ENCODE data around the gene CCDC148. TPM values are rescaled to one million over a fixed set of nuclear protein-coding genes. Genes with fewer than 3 reads are reported as not detected.
"Not testable (repeated sequence)": the region's sequence is repeated elsewhere in the genome, so short reads cannot be mapped to it uniquely, and the experiment has no call there.

Gene CCDC148
- total and polyA plus RNA-seq, 2 donors from 2014 or later = 6.6 to 21.0 TPM

DNA sequence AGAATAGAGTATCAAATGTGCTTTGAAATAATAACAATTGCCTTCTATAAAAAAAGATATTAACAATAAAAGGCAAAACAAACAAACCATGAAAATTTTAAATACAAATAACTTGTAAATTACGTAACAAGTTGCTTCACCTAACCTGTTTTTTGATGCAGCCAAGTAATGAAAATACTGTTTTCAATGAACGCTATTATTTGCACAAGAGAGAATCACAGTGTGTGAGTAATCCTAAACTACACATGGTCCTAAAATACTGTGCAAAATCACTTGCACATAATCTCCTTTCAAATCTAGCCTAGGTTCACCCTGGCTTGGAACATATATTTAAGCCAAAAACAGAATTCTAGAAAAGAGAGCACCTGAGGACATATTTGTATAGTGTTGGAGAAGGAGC lies 98.9 kb downstream of the CCDC148 start:
- Histone ChIP-seq H3K27ac (ENCODE audit: low read depth in 2 of 2, low read length in 2 of 2) (no peak overlapping the region), H3K4me1 (ENCODE audit: control insufficient read depth in 2 of 3, insufficient read depth in 2 of 3, low read depth in 1 of 3, low read length in 3 of 3) (no peaks in the 10 kb centered on the region), H3K9ac (ENCODE audit: low read length in 3 of 3) (no peak overlapping the region), H3K4me3 (ENCODE audit: low read length in 3 of 3) (no peak overlapping the region), H3K36me3 (ENCODE audit: control insufficient read depth in 2 of 3, insufficient read depth in 3 of 3, low read length in 3 of 3) (no peaks in the 10 kb centered on the region), H3K9me3 (ENCODE audit: control insufficient read depth in 2 of 3, insufficient read depth in 1 of 3, low read length in 3 of 3) (no peaks in the 10 kb centered on the region), H3K27me3 (ENCODE audit: control insufficient read depth, insufficient read depth, low read length) (no peaks in the 10 kb centered on the region)
- no peak for DNase-seq
- no peak for FAIRE-seq
- intact Hi-C loops (cut with DNase I) = no loop called here
- TF ChIP-seq, protein P1, sequence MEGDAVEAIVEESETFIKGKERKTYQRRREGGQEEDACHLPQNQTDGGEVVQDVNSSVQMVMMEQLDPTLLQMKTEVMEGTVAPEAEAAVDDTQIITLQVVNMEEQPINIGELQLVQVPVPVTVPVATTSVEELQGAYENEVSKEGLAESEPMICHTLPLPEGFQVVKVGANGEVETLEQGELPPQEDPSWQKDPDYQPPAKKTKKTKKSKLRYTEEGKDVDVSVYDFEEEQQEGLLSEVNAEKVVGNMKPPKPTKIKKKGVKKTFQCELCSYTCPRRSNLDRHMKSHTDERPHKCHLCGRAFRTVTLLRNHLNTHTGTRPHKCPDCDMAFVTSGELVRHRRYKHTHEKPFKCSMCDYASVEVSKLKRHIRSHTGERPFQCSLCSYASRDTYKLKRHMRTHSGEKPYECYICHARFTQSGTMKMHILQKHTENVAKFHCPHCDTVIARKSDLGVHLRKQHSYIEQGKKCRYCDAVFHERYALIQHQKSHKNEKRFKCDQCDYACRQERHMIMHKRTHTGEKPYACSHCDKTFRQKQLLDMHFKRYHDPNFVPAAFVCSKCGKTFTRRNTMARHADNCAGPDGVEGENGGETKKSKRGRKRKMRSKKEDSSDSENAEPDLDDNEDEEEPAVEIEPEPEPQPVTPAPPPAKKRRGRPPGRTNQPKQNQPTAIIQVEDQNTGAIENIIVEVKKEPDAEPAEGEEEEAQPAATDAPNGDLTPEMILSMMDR (IDR thresholded peaks at IDR 0.05; ENCODE audit: borderline replicate concordance, extremely low read depth, insufficient read depth) = no peak

DNA sequence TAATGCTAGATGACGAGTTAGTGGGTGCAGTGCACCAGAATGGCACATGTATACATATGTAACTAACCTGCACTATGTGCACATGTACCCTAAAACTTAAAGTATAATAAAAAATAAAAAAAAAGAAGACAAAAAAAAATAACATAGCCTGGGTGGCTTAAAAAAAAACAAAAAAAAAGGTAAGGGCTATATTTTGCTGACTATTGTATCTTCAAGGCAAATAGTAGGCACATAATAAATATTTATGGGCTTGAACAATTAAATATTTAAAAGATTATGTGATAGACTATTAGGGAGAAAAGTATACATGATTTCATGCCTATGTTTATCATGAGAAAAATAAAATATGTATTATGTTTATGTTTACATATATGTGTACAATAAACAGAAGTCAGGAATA lies 99.4 kb downstream of the CCDC148 start:
- Histone ChIP-seq H3K27ac (ENCODE audit: low read depth in 2 of 2, low read length in 2 of 2) (no peak overlapping the region), H3K27me3 (ENCODE audit: control insufficient read depth, insufficient read depth, low read length) (no peaks in the 10 kb centered on the region), H3K9me3 (ENCODE audit: control insufficient read depth in 2 of 3, insufficient read depth in 1 of 3, low read length in 3 of 3) (no peaks in the 10 kb centered on the region), H3K36me3 (ENCODE audit: control insufficient read depth in 2 of 3, insufficient read depth in 3 of 3, low read length in 3 of 3) (no peaks in the 10 kb centered on the region), H3K9ac (ENCODE audit: low read length in 3 of 3) (no peak overlapping the region), H3K4me3 (ENCODE audit: low read length in 3 of 3) (no peak overlapping the region), H3K4me1 (ENCODE audit: control insufficient read depth in 2 of 3, insufficient read depth in 2 of 3, low read depth in 1 of 3, low read length in 3 of 3) (no peaks in the 10 kb centered on the region)
- FAIRE-seq (no peak), DNase-seq (no peak)
- TF ChIP-seq, protein P1 (IDR thresholded peaks at IDR 0.05; ENCODE audit: borderline replicate concordance, extremely low read depth, insufficient read depth) = no peak
- intact Hi-C loops (cut with DNase I) = no loop called here

DNA sequence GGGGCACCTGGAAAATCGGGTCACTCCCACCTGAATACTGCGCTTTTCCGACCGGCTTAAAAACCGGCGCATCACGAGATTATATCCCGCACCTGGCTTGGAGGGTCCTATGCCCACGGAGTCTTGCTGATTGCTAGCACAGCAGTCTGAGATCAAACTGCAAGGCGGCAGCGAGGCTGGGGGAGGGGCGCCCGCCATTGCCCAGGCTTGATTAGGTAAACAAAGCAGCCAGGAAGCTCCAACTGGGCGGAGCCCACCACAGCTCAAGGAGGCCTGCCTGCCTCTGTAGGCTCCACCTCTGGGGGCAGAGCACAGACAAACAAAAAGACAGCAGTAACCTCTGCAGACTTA lies 105.1 kb downstream of the CCDC148 start:
- FAIRE-seq; intact Hi-C loops (cut with DNase I); DNase-seq: not testable (repeated sequence)

DNA sequence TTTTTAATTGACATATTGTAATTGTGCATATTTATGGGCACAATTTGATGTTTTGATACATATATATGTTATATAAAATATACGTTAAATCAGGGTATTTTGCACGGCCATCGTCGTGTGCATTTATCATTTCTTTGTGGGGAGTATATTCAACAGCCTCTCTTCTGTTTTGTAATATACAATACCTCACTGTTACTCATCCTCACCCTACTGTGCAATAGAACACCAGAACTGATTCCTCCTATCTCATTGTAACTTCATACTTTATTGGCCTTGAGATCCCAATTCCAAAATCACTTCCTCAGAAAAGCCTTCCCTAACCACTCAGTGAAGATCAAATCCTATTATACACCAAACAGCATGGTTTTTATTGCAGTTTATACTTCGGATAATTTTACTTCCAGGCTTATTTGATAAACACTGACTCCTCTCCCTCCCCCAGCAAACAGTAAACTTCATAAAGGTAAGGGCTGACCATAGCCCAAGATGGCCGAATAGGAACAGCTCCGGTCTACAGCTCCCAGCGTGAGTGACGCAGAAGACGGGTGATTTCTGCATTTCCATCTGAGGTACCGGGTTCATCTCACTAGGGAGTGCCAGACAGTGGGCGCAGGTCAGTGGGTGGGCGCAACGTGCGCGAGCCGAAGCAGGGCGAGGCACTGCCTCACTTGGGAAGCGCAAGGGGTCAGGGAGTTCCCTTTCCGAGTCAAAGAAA lies 105.6 kb downstream of the CCDC148 start:
- H3K9ac ChIP-seq (ENCODE audit: low read length in 3 of 3); FAIRE-seq; DNase-seq; H3K4me3 ChIP-seq (ENCODE audit: low read length in 3 of 3); H3K9me3 ChIP-seq (ENCODE audit: control insufficient read depth in 2 of 3, insufficient read depth in 1 of 3, low read length in 3 of 3); H3K4me1 ChIP-seq (ENCODE audit: control insufficient read depth in 2 of 3, insufficient read depth in 2 of 3, low read depth in 1 of 3, low read length in 3 of 3); H3K27me3 ChIP-seq (ENCODE audit: control insufficient read depth, insufficient read depth, low read length); intact Hi-C loops (cut with DNase I); H3K27ac ChIP-seq (ENCODE audit: low read depth in 2 of 2, low read length in 2 of 2); H3K36me3 ChIP-seq (ENCODE audit: control insufficient read depth in 2 of 3, insufficient read depth in 3 of 3, low read length in 3 of 3): not testable (repeated sequence)

More for the DNA sequence above, 105.1 kb downstream of the CCDC148 start:
- H3K4me3 ChIP-seq (ENCODE audit: low read length in 3 of 3); H3K36me3 ChIP-seq (ENCODE audit: control insufficient read depth in 2 of 3, insufficient read depth in 3 of 3, low read length in 3 of 3); H3K4me1 ChIP-seq (ENCODE audit: control insufficient read depth in 2 of 3, insufficient read depth in 2 of 3, low read depth in 1 of 3, low read length in 3 of 3); H3K9me3 ChIP-seq (ENCODE audit: control insufficient read depth in 2 of 3, insufficient read depth in 1 of 3, low read length in 3 of 3); H3K27me3 ChIP-seq (ENCODE audit: control insufficient read depth, insufficient read depth, low read length); H3K27ac ChIP-seq (ENCODE audit: low read depth in 2 of 2, low read length in 2 of 2); H3K9ac ChIP-seq (ENCODE audit: low read length in 3 of 3): not testable (repeated sequence)
